GM19452 (cell line): ENCODE measurements around the gene HCN4.

Experiments
- ATAC-seq: cut with Tn5 transposase; IDR thresholded peaks from one replicate; pipeline ENCODE4 v1.9.1; 2021; ENCODE audit not compliant: unreplicated experiment

HCN4 gene

DNA sequence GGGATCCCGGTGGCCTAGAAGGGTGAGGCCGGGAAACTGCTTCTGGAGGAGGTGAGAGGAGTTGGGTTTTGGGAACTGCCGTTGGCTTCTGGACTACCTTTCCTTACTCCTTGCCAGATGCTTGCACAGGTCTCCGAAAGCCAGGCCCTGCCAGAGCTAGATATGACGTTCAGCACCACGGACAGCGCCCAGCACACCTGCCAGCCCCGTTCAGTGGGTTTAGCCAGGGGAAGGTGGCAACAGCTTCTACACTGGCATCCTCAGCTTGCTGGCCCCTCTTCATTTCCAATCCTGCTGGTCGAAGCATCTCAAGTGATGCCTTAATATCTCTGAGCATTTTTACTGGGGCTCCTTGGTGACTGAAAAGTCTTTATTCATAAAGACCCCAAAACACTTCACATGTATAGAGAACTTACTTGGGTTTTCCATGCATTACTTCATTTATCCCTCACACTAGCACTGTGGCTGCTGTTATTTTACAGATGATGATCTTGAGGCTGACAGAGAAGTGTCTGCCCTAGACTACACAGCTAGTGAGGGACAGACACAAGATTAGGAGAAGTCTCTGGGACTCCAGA is 21.9 kb downstream of the HCN4 start:
- no peak for ATAC-seq

DNA sequence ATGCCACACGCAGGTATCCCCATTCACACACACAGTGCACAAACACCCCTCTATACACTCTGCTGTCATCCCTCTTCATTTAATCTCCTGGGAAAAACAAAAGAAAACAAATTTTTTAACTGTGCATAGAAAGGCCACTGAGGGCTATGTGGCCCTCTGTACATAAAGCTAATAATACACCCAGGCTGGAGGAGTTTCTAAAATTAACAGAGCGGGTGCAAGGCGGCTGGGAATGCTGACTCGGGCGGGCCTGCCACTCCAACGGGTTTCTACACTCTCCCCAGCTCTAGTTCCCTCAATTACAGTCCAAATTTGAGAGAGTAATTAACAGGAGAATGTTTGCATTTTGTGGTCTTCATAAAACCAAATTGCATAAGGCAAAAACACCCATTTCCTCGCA is 23.1 kb downstream of the HCN4 start:
- ATAC-seq: no peak

DNA sequence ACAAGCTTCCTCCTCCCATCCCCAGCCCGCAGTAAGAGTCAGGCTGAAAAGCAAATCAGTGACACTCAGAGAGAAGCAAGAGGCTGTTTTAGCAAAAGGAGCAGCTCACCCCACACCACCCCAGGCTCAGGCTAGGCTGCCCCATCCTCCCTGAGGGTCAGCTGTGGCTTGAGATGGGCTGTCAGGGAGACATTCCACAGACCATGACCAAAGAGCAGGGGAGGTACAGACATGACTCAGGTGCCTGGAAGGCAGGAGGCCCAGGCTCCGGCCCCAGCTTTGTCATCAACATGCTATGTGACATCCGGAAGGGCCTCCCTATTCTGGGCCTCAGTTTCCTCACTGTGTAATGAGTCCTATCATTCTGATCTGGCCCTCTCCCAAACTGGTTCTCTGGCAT is 24.7 kb downstream of the HCN4 start:
- no peak for ATAC-seq

DNA sequence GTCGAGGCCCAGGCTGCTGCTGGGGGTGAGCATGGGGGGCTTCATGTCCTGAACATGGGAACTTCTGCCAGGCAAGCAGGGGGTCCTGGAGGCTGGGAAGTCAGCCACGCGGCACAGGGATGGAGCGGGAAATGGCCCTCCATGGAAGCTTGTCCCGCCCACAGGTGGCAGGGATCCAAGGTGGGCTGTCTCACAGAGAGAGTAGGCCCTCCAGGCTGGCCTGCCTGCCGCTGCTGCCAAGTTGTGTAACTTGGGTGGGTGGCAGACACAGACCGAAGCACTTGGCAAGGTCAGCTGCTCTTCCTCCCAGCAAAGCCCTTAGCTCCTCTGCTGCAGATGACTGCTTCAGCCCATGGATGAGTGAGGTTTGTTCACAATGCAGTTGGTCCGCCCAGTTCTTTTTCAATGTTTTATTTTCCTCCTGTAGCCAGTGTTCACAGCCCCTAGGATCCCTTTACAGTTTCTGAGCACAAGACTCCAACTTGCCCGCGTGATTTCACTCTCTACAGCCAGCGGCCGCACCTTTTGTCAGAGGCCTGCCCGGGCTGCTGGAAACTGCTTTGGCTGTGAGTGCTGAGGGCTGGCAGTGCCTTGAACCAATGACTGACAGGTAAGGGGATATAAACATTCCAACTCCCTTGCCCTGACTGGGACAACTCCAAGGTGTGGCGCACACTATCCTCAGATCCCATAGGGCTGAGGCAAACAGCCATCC is 26.7 kb downstream of the HCN4 start:
- no peak for ATAC-seq

DNA sequence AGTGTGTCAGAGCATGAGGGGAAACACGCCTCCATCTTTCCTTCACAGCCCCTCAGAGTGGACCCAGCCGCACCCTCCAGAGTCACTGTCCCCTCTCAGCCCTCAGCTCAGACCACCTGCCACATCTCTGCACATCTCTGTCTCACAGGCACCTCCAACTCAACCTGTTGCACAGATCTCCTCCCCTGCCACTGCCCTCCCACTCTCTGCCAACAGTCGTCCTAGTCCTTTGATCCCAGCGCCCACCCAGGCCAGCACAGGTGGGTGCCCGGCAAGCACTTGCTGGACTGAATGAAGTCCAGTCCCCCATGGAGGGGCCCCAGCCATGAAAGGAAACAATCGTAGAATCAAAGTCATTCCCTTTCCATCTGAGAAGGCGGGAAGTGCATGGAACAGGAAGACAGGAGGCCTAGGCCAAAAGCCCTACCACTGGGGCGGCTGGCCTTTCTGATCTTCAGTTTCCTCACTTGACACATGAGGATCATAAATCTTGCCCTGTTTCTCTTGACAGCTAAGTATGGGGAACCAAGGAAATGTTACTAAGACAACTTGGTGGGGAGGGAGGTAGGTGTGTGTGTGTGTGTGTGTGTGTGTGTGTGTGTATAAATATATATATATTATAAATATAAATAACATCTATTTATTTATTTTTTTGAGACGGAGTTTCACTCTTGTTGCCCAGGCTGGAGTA is 28.1 kb downstream of the HCN4 start:
- ATAC-seq: no peak

DNA sequence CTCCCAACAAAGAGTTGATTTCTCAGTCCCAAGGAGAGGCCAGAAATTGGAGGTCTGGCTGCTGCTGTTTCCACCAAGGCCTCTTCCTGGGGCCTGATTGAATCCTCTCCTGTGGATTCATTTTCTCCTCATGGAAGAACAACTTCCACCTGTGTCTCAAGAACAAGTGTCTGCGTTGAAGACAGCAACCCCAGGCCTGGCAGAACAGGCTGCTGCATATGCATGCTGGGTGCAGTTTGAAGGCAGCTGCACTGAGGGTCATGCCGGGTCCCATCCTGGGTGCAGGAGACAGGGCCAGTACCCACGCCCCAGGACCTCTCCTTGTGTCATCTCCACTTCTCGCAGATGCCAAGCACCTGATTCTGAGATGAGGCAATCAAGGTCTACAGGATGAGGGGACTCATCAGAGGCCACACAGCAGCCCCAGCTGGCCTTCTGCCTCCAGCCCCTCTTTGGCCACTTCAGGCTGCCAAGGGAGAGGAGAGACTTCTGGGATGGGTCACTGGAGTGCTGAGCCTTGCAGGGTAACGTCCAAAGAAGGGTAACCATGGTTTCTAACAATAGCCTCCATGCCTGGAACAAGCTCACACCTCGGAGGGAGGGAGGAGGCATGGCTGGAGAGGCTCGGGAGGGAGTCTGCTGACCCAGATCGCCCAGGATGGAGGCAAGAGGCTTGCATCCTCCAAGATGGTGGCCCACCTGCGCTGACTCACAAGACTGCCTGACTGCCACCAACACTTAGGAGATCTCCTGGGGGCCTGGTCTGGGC is 30.0 kb downstream of the HCN4 start:
- ATAC-seq: no peak

DNA sequence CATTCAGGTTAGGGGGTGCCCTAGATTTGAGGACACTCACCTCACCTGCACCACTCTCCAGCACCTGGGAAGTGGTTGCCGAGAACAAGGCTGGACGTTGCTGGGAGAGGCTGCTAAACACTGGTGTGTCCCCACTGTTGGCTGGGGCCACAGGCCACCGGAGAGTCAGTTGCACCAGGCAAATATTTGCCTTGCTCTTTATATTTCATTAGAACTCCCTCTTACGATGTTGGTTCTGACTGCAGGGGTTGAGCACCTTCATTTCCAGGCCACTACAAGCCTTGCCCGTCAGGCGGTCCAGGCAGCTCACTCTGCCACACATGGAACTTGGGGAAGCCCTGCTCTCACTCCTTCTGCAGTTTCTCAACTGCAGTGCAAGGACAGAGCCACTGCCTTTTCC is 30.7 kb downstream of the HCN4 start:
- no peak for ATAC-seq

DNA sequence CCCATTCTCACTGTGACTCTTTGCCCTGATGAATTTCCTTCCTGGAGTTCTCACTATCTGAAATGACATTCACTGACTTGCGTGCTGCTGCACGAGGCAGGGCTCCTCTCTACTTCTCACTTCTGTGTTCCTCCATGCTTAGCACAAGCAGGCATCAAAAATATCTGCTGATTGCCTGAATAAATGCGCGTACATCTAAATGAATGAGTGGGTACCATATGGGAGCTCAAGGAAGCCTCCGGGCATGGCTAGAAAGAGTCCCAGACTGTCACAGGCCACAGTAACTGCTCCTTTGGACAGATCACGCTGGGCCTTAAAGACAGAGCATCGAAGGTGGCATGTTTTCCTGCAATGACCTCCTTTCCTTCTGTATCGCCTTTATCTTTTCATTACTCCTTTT is 31.6 kb downstream of the HCN4 start:
- no peak for ATAC-seq

DNA sequence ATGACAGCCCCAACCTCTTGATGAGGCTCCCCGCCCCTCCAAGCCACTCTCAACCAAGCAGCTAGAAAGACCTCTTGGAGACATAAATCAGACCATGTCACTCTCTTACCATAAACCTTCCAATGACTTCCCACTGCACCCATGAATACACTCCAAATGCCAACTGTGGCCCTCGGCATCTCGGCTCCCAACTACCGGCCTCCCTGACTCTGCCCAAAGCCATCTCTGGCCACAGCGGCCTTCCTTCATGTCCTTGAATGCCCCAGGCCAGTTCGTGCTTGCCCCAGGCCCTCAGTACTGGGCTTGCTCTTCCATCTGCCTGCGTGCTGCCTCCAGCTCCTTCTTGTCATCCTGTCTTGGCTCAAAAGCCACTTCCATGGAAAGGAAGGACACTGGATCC is 32.0 kb downstream of the HCN4 start:
- no peak for ATAC-seq

DNA sequence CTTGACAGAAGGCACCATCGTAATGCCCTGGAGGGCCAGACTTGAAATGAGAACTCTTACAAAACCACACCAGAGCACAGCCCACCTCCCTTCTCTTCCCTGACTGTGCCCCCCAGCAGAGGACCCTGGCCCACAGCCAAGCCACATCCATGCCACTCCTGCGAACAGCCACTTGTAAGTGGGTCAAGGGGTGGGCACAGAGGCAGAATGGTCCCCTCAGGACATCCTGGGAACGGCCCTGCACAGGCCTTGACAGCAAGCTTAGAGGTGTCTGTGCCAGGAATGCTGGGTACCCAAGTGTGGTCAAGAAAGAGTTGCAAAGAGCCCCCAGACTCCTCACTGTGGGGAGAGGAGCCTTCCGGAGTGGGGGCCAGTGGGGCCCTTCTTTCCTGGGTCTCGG is 33.3 kb downstream of the HCN4 start:
- no peak for ATAC-seq

DNA sequence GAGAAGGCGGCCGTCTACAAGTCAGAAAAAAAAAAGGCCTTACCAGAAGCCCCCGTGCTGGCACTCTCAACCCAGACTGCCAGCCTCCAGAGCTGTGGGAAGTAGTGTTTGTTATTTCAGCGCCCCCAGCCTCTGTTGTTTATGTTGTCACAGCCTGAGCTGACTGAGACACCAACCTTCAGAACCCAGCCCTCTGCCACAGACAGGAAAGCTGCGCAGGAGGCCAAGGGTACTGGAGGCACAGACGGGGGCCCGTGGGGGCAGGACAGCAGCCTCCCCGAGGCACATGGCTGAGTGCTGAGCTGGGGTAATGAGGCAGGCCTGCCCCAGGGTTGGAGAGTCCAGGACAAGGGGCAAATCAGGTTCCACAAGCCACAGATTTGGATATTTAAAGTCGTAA is 33.7 kb downstream of the HCN4 start:
- ATAC-seq: no peak

DNA sequence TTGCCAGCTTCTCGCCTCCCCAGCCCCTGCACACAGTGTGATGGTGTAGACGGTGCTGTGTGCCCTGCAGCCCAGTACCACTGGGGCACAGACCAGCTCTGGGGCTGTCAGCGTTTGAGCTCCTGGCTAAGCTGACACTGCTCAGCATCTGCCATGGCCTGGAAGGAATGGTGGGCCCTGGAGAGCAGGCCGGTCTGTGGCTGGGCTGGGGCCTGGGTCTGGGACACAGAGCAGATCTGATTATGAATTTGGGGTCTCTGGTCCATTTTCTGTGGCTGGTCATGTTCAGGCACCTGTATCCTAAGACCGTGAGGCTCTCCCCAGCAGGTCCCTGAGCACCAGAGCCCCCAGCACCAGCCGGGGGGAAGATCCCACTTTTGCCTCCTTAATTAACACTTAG is 34.7 kb downstream of the HCN4 start:
- no peak for ATAC-seq

DNA sequence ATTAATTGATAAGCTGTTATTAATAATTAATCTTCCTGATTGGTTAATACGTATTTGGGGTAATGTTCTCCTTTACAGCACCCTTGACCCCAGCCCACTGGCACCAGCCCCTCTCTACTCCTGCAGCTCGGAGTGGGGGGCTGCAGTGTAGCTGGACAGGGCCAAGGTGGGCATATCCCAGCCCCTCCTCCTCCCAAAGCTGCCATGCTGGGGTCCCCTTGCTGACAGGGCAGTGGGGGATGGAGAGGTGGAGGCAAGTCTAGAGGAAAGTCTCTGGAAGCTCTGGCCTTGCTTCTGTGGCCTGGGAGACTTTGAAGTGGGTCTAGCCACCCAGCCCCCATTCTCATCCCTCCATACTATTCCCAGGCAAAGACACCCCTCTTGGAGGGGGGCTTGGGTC is 35.8 kb downstream of the HCN4 start:
- ATAC-seq: no peak

DNA sequence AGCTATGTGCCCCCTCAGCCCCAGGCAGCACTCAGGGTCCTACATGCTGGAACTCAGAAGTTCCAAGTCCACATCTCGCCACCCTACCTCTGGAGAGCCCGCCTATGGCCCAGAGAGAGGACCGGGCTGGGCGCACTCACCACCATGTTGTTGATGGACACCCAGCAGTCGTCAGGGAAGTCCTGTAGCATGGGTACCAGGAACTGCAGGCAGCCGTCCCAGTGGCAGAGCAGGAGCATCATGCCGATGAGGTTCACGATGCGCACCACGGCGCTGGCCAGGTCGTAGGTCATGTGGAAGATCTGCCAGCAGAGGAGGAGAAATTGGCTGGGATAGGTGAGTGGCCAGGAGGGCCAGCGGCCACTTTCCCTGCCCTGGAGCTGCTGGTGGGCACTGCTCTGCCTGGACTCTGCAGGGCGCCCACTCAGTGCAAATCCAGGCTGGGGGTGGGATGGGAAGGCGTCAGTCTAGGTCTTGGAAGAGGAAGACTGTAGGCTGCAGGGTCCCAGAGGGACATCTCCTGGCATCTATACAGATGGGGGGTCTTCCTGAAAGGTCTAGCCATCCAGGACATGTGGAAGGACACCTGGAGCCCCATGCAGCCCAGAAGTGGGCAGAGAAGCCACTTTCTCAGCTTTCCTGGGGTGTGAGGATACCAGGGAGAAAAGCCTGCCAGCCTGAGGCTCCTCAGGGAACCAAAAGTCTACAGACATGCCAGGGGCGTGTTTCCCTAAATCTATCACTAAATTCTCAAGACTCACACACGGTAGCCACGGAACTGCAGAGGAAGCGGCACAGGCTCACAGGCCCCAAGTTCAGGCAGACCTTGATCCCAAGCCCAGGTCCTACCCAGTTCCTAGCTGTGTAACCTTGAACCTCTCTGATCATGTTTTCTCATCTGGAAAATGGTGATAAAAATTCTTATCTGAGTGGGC is 36.5 kb downstream of the HCN4 start:
- no peak for ATAC-seq

DNA sequence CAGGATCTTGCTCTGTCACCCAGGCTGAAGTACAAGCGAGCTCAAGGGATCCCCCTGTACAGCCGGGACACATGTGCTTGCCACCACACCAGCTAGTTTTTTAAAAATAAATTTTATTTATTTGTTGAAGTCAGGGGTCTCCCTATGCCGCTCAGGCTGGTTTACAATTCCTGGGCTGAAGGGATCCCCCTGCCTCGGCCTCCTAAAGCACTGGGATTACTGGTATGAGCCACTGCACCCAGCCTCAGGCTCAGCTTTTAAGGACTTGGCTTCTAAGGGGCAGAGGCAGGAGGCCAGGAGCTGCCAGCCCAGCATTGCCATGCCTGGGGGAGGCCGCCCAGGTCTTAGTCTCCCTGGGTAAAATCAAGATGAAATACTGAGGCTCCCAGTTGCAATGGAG is 37.3 kb downstream of the HCN4 start:
- ATAC-seq: no peak

DNA sequence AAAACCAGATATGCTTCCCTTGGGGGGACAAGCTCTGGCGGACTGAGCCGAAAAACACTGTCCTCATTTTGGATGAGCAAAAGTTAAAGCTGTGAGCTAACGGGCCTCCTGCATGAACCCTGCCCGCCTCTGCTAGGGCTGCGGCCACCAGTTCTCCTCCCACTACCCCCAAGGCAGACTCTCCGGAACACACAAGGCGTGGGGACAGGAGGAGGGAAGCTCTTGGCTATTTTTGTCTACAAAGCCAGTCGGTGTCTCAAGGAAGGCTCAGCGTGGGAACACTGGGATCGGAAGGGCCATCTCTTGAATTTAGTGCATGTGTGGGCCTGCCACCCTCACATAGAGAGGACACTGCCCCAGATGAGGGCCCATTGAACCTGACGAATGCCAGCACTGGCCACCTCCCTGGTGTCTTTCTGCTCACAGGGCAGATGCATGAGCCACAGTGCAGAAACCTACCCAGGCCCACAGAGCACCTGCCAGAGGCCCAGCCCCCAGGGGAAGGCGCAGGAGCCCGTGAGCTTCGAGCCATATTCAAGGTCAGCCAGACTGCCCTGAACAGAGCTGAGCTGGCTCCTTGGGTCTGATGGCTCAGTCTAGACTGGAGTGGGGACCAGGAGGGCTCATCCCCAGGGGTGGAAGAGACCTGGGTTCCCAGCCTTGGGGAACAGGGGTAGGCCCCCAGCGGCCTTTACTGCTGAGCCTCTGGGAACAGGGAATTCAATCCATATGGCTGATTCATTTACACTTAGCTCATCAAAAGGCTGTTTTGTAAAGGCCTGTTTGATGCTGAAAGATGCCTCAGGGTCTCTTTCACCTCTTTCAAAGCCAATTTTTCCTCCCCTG is 38.3 kb downstream of the HCN4 start:
- no peak for ATAC-seq

DNA sequence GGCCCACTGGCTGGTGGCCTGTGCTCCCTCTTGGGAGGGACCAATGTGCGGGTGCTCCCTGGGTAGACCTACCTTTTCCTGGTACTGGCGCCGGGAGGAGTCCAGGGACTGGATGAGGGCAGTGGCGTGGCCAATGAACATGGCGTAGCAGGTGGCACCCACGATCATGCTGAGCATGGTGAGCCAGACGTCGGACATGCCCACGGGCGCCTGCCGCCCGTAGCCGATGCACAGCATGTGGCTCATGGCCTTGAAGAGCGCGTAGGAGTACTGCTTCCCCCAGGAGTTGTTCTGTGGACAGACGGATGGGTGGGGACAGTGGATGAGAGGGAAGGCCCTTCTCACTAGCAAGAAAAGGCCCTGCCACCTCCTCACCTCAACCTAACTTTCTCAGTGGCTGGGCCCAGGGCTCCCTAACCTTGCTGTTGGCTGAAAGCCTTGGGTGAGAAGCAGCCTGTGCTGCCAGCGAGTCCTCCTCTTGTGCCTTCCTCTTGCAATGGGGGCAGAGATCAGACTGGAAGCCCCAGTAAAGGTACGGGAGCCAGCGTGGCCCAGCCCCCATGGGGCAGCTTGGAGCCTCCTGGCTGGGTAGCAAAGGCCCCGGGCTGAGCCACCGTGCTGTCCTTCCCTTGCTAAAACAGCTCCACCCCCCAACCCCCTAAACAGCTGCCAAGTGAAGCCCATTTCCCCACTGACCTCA is 39.1 kb downstream of the HCN4 start:
- ATAC-seq: no peak

DNA sequence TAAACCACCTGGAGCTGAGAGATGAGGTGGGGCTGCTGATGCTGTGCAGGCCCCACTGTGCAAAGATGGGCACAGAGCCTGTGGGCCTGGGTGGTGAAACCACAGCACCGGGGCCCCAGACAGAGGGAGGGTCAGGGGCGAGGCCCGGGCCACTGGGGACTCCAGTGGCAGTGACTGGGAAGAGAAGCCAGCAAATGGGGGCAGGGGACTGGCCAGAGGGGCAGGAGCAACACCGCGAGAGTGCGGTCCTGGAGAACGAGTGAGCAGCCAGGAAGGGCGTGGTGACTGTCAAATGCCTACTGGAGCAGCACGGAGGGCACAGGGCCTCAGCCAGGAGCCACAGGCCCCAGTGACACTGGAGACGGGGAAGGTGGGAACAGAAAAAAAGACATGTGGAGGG is 39.8 kb downstream of the HCN4 start:
- ATAC-seq: no peak

DNA sequence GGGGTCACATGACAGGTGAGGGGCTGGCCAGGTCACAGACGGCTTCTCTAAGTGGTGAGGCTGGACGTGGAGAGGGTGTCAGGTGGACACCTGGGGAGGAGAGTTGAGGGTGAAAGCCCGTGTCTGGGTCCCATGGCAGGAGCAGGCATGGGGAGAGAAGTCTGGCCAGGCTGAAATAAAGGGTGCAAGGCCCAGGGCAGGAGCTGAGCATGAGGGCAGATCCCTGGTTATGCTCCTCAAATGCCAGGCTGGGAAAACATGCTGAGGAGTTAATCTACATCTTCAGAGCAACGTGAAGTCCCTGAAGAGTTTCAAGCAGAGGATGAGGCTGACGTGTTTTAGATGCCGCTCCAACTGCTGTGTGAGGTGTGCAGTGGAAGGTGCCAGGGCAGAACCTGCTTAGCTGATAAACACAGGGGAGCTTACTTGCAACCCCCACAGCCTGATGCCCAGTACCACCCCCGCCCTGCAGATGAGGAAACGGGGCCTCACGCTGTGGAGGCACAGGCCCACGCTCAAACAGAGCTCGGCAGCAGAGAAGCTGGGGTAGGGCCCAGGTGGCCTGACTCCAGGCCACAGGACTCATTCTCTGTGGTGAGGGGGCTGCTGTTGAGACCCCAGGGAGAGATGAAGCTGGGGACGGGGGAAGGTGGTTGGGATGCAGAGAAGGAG is 40.5 kb downstream of the HCN4 start:
- no peak for ATAC-seq
